K562 (cell line): ENCODE data around the gene PCP4L1. TPM values are rescaled to one million over a fixed set of nuclear protein-coding genes. Genes with fewer than 3 reads are reported as not detected.

Source experiments
- ATAC-seq: fragments of 200-7000 bp; cut with Tn5 transposase; 3 replicates; pipeline ENCODE4 v1.9.1; 2020; ENCODE audit warnings: moderate library complexity
- BruUV-seq: library from RNA; stranded (reverse); fragments of 400-500 nt; replicated peaks from 2 replicates; lab custom pipeline; 2021; lab: Mats Ljungman, UMichigan
- CTCF ChIA-PET: fragments of 300-600 bp; formaldehyde crosslinking; extraction: SDS; loops from one replicate; lab custom pipeline; 2021; ENCODE audit warnings: low intra/inter-chr PET ratio; lab: Yijun Ruan, JAX
- POLR2A ChIA-PET: fragments of 300-600, 350-650 bp; sonication (Branson Sonifier 250); formaldehyde crosslinking; extraction: SDS; loops from one replicate; lab custom pipeline; 2021; ENCODE audit warnings: antibody characterized with exemption, inconsistent platforms; lab: Yijun Ruan, JAX
- DNase-seq, 4 experiments: peaks; one replicate each; pipeline versions ENCODE4 v3.0.0 to v3.0.0-alpha.2; 2011 to 2018; ENCODE audit warnings: low spot score in 3 of 4, mixed read lengths in 3 of 4; ENCODE audit errors: extremely low read depth in 1 of 4
- FAIRE-seq: peaks from 2 replicates; lab custom pipeline; 2011; peaks lifted over from hg19 to GRCh38; lab: Jason Lieb, UNC
- H2AFZ ChIP-seq: 2 replicates; pipeline ENCODE4 v1.6.0; 2011; ENCODE audit warnings: low read depth, low read length, control low read depth, inconsistent platforms
- H3K27ac ChIP-seq: fragments of 200-600 bp; 3 replicates; pipeline ENCODE4 v1.8.0; 2011; ENCODE audit warnings: low read depth, mild to moderate bottlenecking, control low read depth, inconsistent platforms, low read length, moderate library complexity, mixed read lengths; ENCODE audit errors: extremely low read depth
- H3K27me3 ChIP-seq, 2 experiments: fragments of 300-600 bp in 1 of 2; 2 replicates in 1 of 2; 3 replicates in 1 of 2; pipeline versions ENCODE4 v1.6.0 to v1.8.0; 2011; ENCODE audit warnings: inconsistent platforms in 2 of 2, low read length in 2 of 2, mild to moderate bottlenecking in 1 of 2, mixed read lengths in 1 of 2, moderate library complexity in 1 of 2; ENCODE audit not compliant: control insufficient read depth in 2 of 2, insufficient read depth in 2 of 2
- H3K36me3 ChIP-seq: fragments of 300-600 bp; 3 replicates; pipeline ENCODE4 v1.8.0; 2011; ENCODE audit warnings: mild to moderate bottlenecking, low read length, inconsistent platforms; ENCODE audit not compliant: control insufficient read depth, insufficient read depth
- H3K4me1 ChIP-seq, 2 experiments: fragments of 200-600 bp in 1 of 2; replicated peaks in 1 of 2; 2 replicates in 1 of 2; 3 replicates in 1 of 2; pipeline versions ENCODE4 v1.5.1 to v1.8.0; 2011; ENCODE audit warnings: inconsistent platforms in 2 of 2, low read length in 2 of 2, mild to moderate bottlenecking in 1 of 2, mixed read lengths in 1 of 2, moderate library complexity in 1 of 2; ENCODE audit not compliant: control insufficient read depth in 2 of 2, insufficient read depth in 2 of 2
- H3K4me2 ChIP-seq: 2 replicates; pipeline ENCODE4 v1.6.1; 2011; ENCODE audit warnings: low read length, control low read depth, inconsistent platforms, mixed read lengths; ENCODE audit not compliant: insufficient read depth
- H3K4me3 ChIP-seq: fragments of 200-600 bp; sonication (generic), shearing (Covaris generic); 2 replicates; pipeline ENCODE4 v1.5.1; 2016; ENCODE audit warnings: control low read depth, inconsistent platforms
- H3K79me2 ChIP-seq: fragments of 200-600 bp; 3 replicates; pipeline ENCODE4 v1.8.0; 2011; ENCODE audit warnings: low read length, inconsistent platforms; ENCODE audit not compliant: control insufficient read depth, insufficient read depth
- H3K9ac ChIP-seq, 2 experiments: 2 replicates each; pipeline versions ENCODE4 v1.6.0 to v1.6.1; 2011; ENCODE audit warnings: low read depth in 2 of 2, low read length in 2 of 2, control low read depth in 1 of 2, inconsistent platforms in 1 of 2, mild to moderate bottlenecking in 1 of 2, mixed read lengths in 1 of 2; ENCODE audit not compliant: insufficient read depth in 1 of 2
- H3K9me1 ChIP-seq: one replicate; pipeline ENCODE4 v1.6.0; 2011; ENCODE audit warnings: inconsistent platforms, mild to moderate bottlenecking, low read length, moderate library complexity; ENCODE audit not compliant: control insufficient read depth, insufficient read depth
- H3K9me3 ChIP-seq: replicated peaks from 2 replicates; pipeline ENCODE4 v1.5.1; 2011; ENCODE audit warnings: low read depth, low read length, inconsistent platforms; ENCODE audit not compliant: control insufficient read depth, insufficient read depth
- H4K20me1 ChIP-seq: replicated peaks from 2 replicates; pipeline ENCODE4 v1.6.1; 2011; ENCODE audit warnings: low read length, inconsistent platforms, mixed read lengths; ENCODE audit not compliant: control insufficient read depth, insufficient read depth
- CEBPB ChIP-seq: fragments of 450-650 bp; IDR thresholded peaks from 2 replicates; pipeline ENCODE4 v1.6.1; 2016; ENCODE audit warnings: missing genetic modification characterization, missing compliant biosample characterization
- CEBPG ChIP-seq, 3 experiments: fragments of 200-800 bp in 1 of 3; sonication (Bioruptor generic) in 1 of 3; sonication (generic) in 1 of 3; formaldehyde crosslinking in 1 of 3; IDR thresholded peaks in 2 of 3; conservative IDR thresholded peaks in 1 of 3; 2 replicates each; pipeline versions ENCODE4 v1.6.1 to v1.8.0; 2016 to 2022; ENCODE audit warnings: missing compliant biosample characterization in 2 of 3, missing genetic modification characterization in 2 of 3, mild to moderate bottlenecking in 1 of 3, missing genetic modification reagents in 1 of 3
- MCM7 ChIP-seq, 2 experiments: fragments of 450-650 bp; IDR thresholded peaks; 2 replicates each; pipeline ENCODE4 v1.6.1; 2016 to 2018
- ZNF347 ChIP-seq: fragments of 450-650 bp; formaldehyde crosslinking; IDR thresholded peaks from 2 replicates; pipeline ENCODE4 v1.4.0; 2020; ENCODE audit warnings: low read depth, mild to moderate bottlenecking, moderate library complexity
- ZNF699 ChIP-seq: fragments of 250-450 bp; sonication (Bioruptor Pico); IDR thresholded peaks from 2 replicates; pipeline ENCODE4 v1.8.0; 2021; ENCODE audit warnings: mild to moderate bottlenecking, moderate library complexity; ENCODE audit not compliant: insufficient replicate concordance
- WGBS: fragments of 100-300 bp; shearing (Covaris generic); methylation state at CpG from one replicate; pipeline ENCODE4 v1.1.6; 2016; ENCODE audit warnings: low coverage, mixed read lengths; ENCODE audit not compliant: insufficient coverage; ENCODE audit errors: missing lambda C conversion rate; 5-methylcytosine and 5-hydroxymethylcytosine counted together
- in situ Hi-C: fragments of 300-500 bp; cut with MboI; formaldehyde crosslinking; loops from 4 replicates; pipeline ENCODE4 v1.15.0; 2018; ENCODE audit warnings: inconsistent platforms, mixed read lengths
- intact Hi-C: fragments of 100-400 bp; cut with micrococcal nuclease; formaldehyde crosslinking; loops from 2 replicates; pipeline ENCODE4 v1.14.2; 2022
- polyA plus RNA-seq, 8 experiments: library from polyadenylated mRNA; depleted of rRNA in 4 of 8; stranded (reverse) in 5 of 8; unstranded in 3 of 8; fragments of >200 nt; fragmentation: Nextera tagmentation in 2 of 8; fragmentation: Illumina TruSeq in 1 of 8; extraction: Ambion mirVana in 2 of 8; extraction: Trizol in 1 of 8; gene quantifications; 2 replicates each; pipeline versions ENCODE4 v1.2.1 to v1.2.3, GENCODE V29; 2011 to 2014; ENCODE audit warnings: inconsistent platforms in 1 of 8, missing spikeins in 1 of 8
- total RNA-seq, 7 experiments: library from RNA; depleted of rRNA in 6 of 7; stranded (reverse); fragments of >200 nt in 6 of 7; fragmentation: Illumina TruSeq in 2 of 7; extraction: Trizol in 2 of 7; gene quantifications; 2 replicates each; pipeline versions ENCODE4 v1.2.1 to v1.2.3, GENCODE V29; 2011 to 2021; ENCODE audit warnings: low replicate concordance in 1 of 7
- TF ChIP-seq, protein P1 (sequence below): sonication (generic); formaldehyde crosslinking; IDR thresholded peaks from 2 replicates; pipeline ENCODE4 v1.8.0; 2022; ENCODE audit warnings: mild to moderate bottlenecking, missing genetic modification reagents

Gene PCP4L1
- total and polyA plus RNA-seq, 9 of the 15 experiments (the other 6 are each of a cell fraction or from before 2014, with no cell fraction given), result not detected

GRCh38 chr1:161307230-161307768 is 48.8 kb downstream of the PCP4L1 start (continued):
- TF ChIP-seq, protein P1, sequence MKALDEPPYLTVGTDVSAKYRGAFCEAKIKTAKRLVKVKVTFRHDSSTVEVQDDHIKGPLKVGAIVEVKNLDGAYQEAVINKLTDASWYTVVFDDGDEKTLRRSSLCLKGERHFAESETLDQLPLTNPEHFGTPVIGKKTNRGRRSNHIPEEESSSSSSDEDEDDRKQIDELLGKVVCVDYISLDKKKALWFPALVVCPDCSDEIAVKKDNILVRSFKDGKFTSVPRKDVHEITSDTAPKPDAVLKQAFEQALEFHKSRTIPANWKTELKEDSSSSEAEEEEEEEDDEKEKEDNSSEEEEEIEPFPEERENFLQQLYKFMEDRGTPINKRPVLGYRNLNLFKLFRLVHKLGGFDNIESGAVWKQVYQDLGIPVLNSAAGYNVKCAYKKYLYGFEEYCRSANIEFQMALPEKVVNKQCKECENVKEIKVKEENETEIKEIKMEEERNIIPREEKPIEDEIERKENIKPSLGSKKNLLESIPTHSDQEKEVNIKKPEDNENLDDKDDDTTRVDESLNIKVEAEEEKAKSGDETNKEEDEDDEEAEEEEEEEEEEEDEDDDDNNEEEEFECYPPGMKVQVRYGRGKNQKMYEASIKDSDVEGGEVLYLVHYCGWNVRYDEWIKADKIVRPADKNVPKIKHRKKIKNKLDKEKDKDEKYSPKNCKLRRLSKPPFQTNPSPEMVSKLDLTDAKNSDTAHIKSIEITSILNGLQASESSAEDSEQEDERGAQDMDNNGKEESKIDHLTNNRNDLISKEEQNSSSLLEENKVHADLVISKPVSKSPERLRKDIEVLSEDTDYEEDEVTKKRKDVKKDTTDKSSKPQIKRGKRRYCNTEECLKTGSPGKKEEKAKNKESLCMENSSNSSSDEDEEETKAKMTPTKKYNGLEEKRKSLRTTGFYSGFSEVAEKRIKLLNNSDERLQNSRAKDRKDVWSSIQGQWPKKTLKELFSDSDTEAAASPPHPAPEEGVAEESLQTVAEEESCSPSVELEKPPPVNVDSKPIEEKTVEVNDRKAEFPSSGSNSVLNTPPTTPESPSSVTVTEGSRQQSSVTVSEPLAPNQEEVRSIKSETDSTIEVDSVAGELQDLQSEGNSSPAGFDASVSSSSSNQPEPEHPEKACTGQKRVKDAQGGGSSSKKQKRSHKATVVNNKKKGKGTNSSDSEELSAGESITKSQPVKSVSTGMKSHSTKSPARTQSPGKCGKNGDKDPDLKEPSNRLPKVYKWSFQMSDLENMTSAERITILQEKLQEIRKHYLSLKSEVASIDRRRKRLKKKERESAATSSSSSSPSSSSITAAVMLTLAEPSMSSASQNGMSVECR, result no peak
- TF ChIP-seq ZNF347 (CRISPR knock-in tag) (no peak), ZNF699 (CRISPR knock-in tag) (no peak)

DNA sequence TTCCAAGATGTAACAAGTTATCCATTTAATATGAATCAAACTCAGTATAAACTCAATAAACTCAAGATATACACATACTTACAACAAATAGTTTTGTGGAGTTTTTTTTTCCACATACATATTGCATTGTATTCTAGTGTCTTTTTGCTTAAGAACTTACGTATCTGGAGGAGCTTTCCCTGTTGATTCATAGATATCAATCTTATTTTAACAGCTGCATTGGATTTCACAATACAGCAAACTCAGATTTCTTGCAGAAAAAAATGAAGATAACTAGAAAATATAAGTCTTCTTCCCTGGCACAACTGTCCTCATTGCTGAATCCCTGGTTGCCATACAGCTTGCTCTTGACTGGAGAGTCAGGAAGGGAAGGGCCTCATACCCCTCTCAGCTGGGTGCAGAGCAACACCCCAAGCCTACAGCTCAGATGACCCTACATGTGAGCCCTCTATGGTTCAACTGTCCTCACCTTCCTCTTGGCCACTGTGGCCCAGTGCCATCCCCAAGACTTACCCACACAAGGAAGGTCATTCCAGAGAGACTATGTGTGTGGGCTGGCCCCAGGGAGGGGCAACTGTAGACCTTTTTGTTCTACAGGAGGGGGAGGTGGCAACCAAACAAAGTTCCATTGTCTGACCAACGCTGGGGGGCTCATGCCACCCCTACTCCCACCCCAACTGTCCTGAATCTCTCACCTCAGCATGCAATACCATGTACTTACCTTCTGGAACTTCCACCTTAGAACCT is 49.5 kb downstream of the PCP4L1 start:
- Histone ChIP-seq H2AFZ (peak overlapping the region; percentile 90), H3K79me2 (peaks cover 19% of the 10 kb centered on the region), H3K9me3 (no peaks in the 10 kb centered on the region), H3K4me2 (no peak overlapping the region), H3K27ac (peak overlapping the region; percentile 70; the same call in 2 of the 3 replicates), H3K4me1 (peaks cover 35 to 44% of the 10 kb centered on the region in 2 experiments), H3K36me3 (peaks cover 13% of the 10 kb centered on the region; the same call in 2 of the 3 replicates), H4K20me1 (no peaks in the 10 kb centered on the region), H3K4me3 (no peak overlapping the region), H3K27me3 (no peaks in the 10 kb centered on the region), H3K9ac (peak overlapping the region in 1 of 2 experiments; percentile 15; a peak in 1 of 4 replicates), H3K9me1 (no peaks in the 10 kb centered on the region)
- intact Hi-C loops, result loop anchor here (2.0 to 5.0 kb wide), 3 partner anchors 59 to 106 kb away; partner anchors contain the start of genes CFAP126, NDUFS2 and TOMM40L
- BruUV-seq, result no TSS peak
- FAIRE-seq (peak; percentile 23), ATAC-seq (no peak), DNase-seq (no peak)
- ChIA-PET CTCF (interaction anchor here (0.6 kb wide), 1 partner anchor 430 kb away, joined by 4 read pairs; no protein-coding TSS in a partner anchor), POLR2A (interaction anchor here (1.0 to 1.6 kb wide), 3 partner anchors 13 to 82 kb away, joined by 3 to 4 read pairs (median 3); partner anchors contain the start of gene TOMM40L)
- in situ Hi-C loops, result no loop called here
- TF ChIP-seq CEBPG (CRISPR knock-in tag; IDR thresholded peaks at IDR 0.05) (no peak), CEBPG (tag; conservative IDR thresholded peaks at IDR 0.05 in 1 of 2, IDR thresholded peaks at IDR 0.05 in 1 of 2) (0 out of 4 replicates have a peak, but pooled peaks of 1 of the 2 experiments have one; percentile 24), MCM7 (IDR thresholded peaks at IDR 0.05) (no peak), CEBPB (tag) (peak; percentile 72)
- WGBS, result 58% methylated on average over 2 of the region's 2 CpGs
